ENCODE measurements around the gene DCP2.

DCP2 gene

DNA sequence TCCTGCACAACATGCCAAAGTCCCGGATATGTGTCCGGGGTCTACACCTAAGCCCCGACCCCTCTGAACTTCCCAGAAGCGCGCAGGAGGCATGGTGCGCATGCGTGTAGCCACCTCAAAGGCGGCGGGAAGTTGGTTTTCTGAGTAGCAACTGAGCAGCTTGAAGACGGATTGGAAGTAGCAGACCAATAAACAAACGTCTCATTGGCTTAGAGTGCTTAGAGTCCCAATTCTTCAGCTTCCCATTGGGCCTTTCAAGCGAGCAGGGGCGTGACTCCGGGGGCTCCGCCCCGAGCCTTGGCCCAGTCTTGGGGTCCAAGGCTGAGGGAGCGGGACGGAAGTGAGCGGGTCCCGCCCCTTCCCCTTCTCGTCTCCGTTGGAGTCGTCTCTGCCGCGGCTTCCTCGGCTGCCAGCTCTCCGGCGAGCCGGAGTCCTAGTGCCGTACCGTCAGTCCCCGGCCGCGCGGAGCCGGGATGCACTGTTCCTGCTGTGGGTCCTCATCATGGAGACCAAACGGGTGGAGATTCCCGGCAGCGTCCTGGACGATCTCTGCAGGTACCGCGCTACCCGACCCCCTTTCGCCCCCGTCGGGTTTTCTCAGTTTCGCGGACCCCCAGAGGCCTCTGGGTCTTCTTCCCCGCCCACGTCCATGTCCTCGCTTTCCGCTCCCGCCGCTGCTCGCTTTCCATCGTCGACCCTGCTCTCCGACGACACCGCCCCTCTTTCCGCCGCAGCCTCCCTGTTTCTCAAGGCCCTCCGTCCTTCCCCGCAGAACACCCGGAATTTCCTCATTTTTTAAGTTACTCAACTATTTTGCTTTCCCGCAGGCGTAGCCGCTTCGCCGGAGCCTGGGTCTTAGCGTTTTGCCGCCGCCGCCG is at the start of gene DCP2 (continued):
- TF ChIP-seq, protein P1, sequence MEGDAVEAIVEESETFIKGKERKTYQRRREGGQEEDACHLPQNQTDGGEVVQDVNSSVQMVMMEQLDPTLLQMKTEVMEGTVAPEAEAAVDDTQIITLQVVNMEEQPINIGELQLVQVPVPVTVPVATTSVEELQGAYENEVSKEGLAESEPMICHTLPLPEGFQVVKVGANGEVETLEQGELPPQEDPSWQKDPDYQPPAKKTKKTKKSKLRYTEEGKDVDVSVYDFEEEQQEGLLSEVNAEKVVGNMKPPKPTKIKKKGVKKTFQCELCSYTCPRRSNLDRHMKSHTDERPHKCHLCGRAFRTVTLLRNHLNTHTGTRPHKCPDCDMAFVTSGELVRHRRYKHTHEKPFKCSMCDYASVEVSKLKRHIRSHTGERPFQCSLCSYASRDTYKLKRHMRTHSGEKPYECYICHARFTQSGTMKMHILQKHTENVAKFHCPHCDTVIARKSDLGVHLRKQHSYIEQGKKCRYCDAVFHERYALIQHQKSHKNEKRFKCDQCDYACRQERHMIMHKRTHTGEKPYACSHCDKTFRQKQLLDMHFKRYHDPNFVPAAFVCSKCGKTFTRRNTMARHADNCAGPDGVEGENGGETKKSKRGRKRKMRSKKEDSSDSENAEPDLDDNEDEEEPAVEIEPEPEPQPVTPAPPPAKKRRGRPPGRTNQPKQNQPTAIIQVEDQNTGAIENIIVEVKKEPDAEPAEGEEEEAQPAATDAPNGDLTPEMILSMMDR (tag by site-specific recombination; IDR thresholded peaks at IDR 0.05): peak; percentile 59; the same call in 1 of the 2 replicates
- peak; percentile 86 for TF ChIP-seq ZSCAN30 (tag by site-specific recombination; IDR thresholded peaks at IDR 0.05)
- TF ChIP-seq ZNF76 (tag by site-specific recombination; IDR thresholded peaks at IDR 0.05; ENCODE audit: borderline replicate concordance, low read depth): peak; percentile 85
- no peak for TF ChIP-seq YY2 (tag by site-specific recombination; IDR thresholded peaks at IDR 0.05)
- TF ChIP-seq, protein P2, sequence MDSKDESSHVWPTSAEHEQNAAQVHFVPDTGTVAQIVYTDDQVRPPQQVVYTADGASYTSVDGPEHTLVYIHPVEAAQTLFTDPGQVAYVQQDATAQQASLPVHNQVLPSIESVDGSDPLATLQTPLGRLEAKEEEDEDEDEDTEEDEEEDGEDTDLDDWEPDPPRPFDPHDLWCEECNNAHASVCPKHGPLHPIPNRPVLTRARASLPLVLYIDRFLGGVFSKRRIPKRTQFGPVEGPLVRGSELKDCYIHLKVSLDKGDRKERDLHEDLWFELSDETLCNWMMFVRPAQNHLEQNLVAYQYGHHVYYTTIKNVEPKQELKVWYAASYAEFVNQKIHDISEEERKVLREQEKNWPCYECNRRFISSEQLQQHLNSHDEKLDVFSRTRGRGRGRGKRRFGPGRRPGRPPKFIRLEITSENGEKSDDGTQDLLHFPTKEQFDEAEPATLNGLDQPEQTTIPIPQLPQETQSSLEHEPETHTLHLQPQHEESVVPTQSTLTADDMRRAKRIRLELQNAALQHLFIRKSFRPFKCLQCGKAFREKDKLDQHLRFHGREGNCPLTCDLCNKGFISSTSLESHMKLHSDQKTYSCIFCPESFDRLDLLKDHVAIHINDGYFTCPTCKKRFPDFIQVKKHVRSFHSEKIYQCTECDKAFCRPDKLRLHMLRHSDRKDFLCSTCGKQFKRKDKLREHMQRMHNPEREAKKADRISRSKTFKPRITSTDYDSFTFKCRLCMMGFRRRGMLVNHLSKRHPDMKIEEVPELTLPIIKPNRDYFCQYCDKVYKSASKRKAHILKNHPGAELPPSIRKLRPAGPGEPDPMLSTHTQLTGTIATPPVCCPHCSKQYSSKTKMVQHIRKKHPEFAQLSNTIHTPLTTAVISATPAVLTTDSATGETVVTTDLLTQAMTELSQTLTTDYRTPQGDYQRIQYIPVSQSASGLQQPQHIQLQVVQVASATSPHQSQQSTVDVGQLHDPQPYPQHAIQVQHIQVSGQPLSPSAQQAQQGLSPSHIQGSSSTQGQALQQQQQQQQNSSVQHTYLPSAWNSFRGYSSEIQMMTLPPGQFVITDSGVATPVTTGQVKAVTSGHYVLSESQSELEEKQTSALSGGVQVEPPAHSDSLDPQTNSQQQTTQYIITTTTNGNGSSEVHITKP (tag by site-specific recombination; IDR thresholded peaks at IDR 0.05): peak; percentile 90
- TF ChIP-seq, protein P3, sequence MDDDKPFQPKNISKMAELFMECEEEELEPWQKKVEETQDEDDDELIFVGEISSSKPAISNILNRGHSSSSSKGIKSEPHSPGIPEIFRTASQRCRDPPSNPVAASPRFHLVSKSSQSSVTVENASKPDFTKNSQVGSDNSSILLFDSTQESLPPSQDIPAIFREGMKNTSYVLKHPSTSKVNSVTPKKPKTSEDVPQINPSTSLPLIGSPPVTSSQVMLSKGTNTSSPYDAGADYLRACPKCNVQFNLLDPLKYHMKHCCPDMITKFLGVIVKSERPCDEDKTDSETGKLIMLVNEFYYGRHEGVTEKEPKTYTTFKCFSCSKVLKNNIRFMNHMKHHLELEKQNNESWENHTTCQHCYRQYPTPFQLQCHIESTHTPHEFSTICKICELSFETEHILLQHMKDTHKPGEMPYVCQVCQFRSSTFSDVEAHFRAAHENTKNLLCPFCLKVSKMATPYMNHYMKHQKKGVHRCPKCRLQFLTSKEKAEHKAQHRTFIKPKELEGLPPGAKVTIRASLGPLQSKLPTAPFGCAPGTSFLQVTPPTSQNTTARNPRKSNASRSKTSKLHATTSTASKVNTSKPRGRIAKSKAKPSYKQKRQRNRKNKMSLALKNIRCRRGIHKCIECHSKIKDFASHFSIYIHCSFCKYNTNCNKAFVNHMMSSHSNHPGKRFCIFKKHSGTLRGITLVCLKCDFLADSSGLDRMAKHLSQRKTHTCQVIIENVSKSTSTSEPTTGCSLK (tag by site-specific recombination; IDR thresholded peaks at IDR 0.05): no peak
- no peak for TF ChIP-seq ZNF248 (tag by site-specific recombination; IDR thresholded peaks at IDR 0.05)
- peak; percentile 38 for TF ChIP-seq ZBTB8A (tag by site-specific recombination; IDR thresholded peaks at IDR 0.05)
- TF ChIP-seq ZNF302 (tag by site-specific recombination; IDR thresholded peaks at IDR 0.05; ENCODE audit: low read depth): no peak
- TF ChIP-seq ZNF837 (tag by site-specific recombination; IDR thresholded peaks at IDR 0.05): no peak
- TF ChIP-seq, protein P4, sequence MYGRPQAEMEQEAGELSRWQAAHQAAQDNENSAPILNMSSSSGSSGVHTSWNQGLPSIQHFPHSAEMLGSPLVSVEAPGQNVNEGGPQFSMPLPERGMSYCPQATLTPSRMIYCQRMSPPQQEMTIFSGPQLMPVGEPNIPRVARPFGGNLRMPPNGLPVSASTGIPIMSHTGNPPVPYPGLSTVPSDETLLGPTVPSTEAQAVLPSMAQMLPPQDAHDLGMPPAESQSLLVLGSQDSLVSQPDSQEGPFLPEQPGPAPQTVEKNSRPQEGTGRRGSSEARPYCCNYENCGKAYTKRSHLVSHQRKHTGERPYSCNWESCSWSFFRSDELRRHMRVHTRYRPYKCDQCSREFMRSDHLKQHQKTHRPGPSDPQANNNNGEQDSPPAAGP (tag by site-specific recombination; IDR thresholded peaks at IDR 0.05): peak; percentile 61; the same call in 1 of the 2 replicates
- TF ChIP-seq ZNF585B (tag by site-specific recombination; IDR thresholded peaks at IDR 0.05): 0 out of 2 replicates have a peak, but pooled peaks have one; percentile 8
- peak; percentile 90 for TF ChIP-seq ZNF777 (tag by site-specific recombination; IDR thresholded peaks at IDR 0.05; ENCODE audit: borderline replicate concordance)
- TF ChIP-seq FEZF1 (tag by site-specific recombination; IDR thresholded peaks at IDR 0.05): no peak
- TF ChIP-seq, protein P5, sequence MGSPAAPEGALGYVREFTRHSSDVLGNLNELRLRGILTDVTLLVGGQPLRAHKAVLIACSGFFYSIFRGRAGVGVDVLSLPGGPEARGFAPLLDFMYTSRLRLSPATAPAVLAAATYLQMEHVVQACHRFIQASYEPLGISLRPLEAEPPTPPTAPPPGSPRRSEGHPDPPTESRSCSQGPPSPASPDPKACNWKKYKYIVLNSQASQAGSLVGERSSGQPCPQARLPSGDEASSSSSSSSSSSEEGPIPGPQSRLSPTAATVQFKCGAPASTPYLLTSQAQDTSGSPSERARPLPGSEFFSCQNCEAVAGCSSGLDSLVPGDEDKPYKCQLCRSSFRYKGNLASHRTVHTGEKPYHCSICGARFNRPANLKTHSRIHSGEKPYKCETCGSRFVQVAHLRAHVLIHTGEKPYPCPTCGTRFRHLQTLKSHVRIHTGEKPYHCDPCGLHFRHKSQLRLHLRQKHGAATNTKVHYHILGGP (tag by site-specific recombination; IDR thresholded peaks at IDR 0.05): no peak
- TF ChIP-seq ZNF623 (tag by site-specific recombination; IDR thresholded peaks at IDR 0.05): no peak
- TF ChIP-seq ZBTB21 (tag by site-specific recombination; IDR thresholded peaks at IDR 0.05): no peak
- TF ChIP-seq TCF7L2 (IDR thresholded peaks at IDR 0.05; ENCODE audit: borderline replicate concordance, low read depth, low read length): peak; percentile 61; the same call in 1 of the 2 replicates
- TF ChIP-seq ZNF416 (tag by site-specific recombination; IDR thresholded peaks at IDR 0.05): no peak
- TF ChIP-seq, protein P6, sequence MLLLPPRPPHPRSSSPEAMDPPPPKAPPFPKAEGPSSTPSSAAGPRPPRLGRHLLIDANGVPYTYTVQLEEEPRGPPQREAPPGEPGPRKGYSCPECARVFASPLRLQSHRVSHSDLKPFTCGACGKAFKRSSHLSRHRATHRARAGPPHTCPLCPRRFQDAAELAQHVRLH (tag by site-specific recombination; IDR thresholded peaks at IDR 0.05): peak; percentile 88
- peak; percentile 83; the same call in 1 of the 2 replicates for TF ChIP-seq KLF16 (tag by site-specific recombination; IDR thresholded peaks at IDR 0.05)
- no peak for TF ChIP-seq ZNF350 (tag by site-specific recombination; IDR thresholded peaks at IDR 0.05)
- TF ChIP-seq, protein P7, sequence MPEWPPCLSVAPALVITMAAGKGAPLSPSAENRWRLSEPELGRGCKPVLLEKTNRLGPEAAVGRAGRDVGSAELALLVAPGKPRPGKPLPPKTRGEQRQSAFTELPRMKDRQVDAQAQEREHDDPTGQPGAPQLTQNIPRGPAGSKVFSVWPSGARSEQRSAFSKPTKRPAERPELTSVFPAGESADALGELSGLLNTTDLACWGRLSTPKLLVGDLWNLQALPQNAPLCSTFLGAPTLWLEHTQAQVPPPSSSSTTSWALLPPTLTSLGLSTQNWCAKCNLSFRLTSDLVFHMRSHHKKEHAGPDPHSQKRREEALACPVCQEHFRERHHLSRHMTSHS (tag by site-specific recombination; IDR thresholded peaks at IDR 0.05): no peak
- no peak for TF ChIP-seq ZNF23 (tag by site-specific recombination; IDR thresholded peaks at IDR 0.05; ENCODE audit: borderline replicate concordance)
- TF ChIP-seq, protein P8, sequence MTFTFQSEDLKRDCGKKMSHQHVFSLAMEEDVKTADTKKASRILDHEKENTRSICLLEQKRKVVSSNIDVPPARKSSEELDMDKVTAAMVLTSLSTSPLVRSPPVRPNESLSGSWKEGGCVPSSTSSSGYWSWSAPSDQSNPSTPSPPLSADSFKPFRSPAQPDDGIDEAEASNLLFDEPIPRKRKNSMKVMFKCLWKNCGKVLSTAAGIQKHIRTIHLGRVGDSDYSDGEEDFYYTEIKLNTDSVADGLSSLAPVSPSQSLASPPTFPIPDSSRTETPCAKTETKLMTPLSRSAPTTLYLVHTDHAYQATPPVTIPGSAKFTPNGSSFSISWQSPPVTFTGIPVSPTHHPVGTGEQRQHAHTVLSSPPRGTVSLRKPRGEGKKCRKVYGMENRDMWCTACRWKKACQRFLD (tag by site-specific recombination; IDR thresholded peaks at IDR 0.05): no peak
- peak; percentile 87; the same call in 1 of the 2 replicates for TF ChIP-seq ZEB2 (tag by site-specific recombination; IDR thresholded peaks at IDR 0.05)

All from HEK293 (cell line).